ENCODE measurements around the gene RAB31. TPM values are rescaled to one million over a fixed set of nuclear protein-coding genes. Genes with fewer than 3 reads are reported as not detected.

The RAB31 gene
- total and polyA plus RNA-seq, 3 donors from 2014 or later = 75.9 to 110 (median 81.5) TPM

- 66 to 86% methylated on average over 5 of the region's 5 CpGs for WGBS, 2 donors
- H3K27ac ChIP-seq = peak overlapping the region in 1 of 2 donors; percentile 50
- H3K4me1 ChIP-seq = peaks cover 20% of the 10 kb centered on the region
- no peaks in the 10 kb centered on the region for H3K27me3 ChIP-seq
- no peak overlapping the region for H3K4me3 ChIP-seq
- no peak for DNase-seq
- no peak for TF ChIP-seq POLR2A (IDR thresholded peaks at IDR 0.05)
- no peak for TF ChIP-seq CTCF (IDR thresholded peaks at IDR 0.05)
- H3K9me3 ChIP-seq = no peaks in the 10 kb centered on the region
- H3K36me3 ChIP-seq (ENCODE audit: low read depth, missing control alignments) = no peaks in the 10 kb centered on the region
- intact Hi-C loops (cut with DNase I; ENCODE audit: low total_unique reads) = no loop called here
Measured at GRCh38 chr18:9740071-9740470, 32.0 kb downstream of the RAB31 start.

- DNase-seq = no peak
- Histone ChIP-seq H3K36me3 (ENCODE audit: low read depth, missing control alignments) (no peaks in the 10 kb centered on the region), H3K27ac (peak overlapping the region; percentile 19 to 31), H3K4me3 (no peak overlapping the region), H3K9me3 (no peaks in the 10 kb centered on the region), H3K27me3 (no peaks in the 10 kb centered on the region), H3K4me1 (peaks cover 20% of the 10 kb centered on the region)
- WGBS, 2 donors = 86 to 89% methylated on average over 3 to 6 of the region's 6 CpGs
- TF ChIP-seq CTCF (IDR thresholded peaks at IDR 0.05) = no peak
- TF ChIP-seq POLR2A (IDR thresholded peaks at IDR 0.05) = no peak
- intact Hi-C loops (cut with DNase I; ENCODE audit: low total_unique reads) = no loop called here
Measured at GRCh38 chr18:9741406-9741792, 33.3 kb downstream of the RAB31 start.

GRCh38 chr18:9741793-9742523, 33.9 kb downstream of the RAB31 start:
- no peak overlapping the region for H3K4me3 ChIP-seq
- DNase-seq = no peak
- no peak for TF ChIP-seq POLR2A (IDR thresholded peaks at IDR 0.05)
- no peak for TF ChIP-seq CTCF (IDR thresholded peaks at IDR 0.05)
- intact Hi-C loops (cut with DNase I; ENCODE audit: low total_unique reads) = no loop called here
- 65 to 66% methylated on average over 17 to 20 of the region's 20 CpGs for WGBS, 2 donors
- peak overlapping the region; percentile 31 to 46 for H3K27ac ChIP-seq
- no peaks in the 10 kb centered on the region for H3K36me3 ChIP-seq (ENCODE audit: low read depth, missing control alignments)
- H3K4me1 ChIP-seq = peaks cover 20% of the 10 kb centered on the region
- no peaks in the 10 kb centered on the region for H3K27me3 ChIP-seq
- no peaks in the 10 kb centered on the region for H3K9me3 ChIP-seq

- H3K27me3 ChIP-seq = no peaks in the 10 kb centered on the region
- H3K27ac ChIP-seq = peak overlapping the region; percentile 31 to 46
- WGBS, 2 donors = 30 to 39% methylated on average over 8 of the region's 8 CpGs
- no peaks in the 10 kb centered on the region for H3K36me3 ChIP-seq (ENCODE audit: low read depth, missing control alignments)
- peaks cover 20% of the 10 kb centered on the region for H3K4me1 ChIP-seq
- H3K4me3 ChIP-seq = no peak overlapping the region
- no peak for DNase-seq
- TF ChIP-seq CTCF (IDR thresholded peaks at IDR 0.05) = no peak
- no peak for TF ChIP-seq POLR2A (IDR thresholded peaks at IDR 0.05)
- no peaks in the 10 kb centered on the region for H3K9me3 ChIP-seq
- intact Hi-C loops (cut with DNase I; ENCODE audit: low total_unique reads) = no loop called here
Measured at GRCh38 chr18:9742524-9743131, 34.5 kb downstream of the RAB31 start.

Data from testis (tissue), 3 donors.